Vagina (tissue), 2 donors: ENCODE measurements around the gene SCTR. TPM values are rescaled to one million over a fixed set of nuclear protein-coding genes. Genes with fewer than 3 reads are reported as not detected.

Experiments used
- DNase-seq, 2 donors: peaks; one replicate each; pipeline ENCODE4 v3.0.0-alpha.2; 2017; ENCODE audit errors: extremely low spot score in 2 of 2
- H3K27ac ChIP-seq: fragments of 200-600 bp; sonication (generic); one replicate; pipeline ENCODE4 v1.5.1; 2019
- H3K27me3 ChIP-seq: fragments of 200-600 bp; sonication (generic); one replicate; pipeline ENCODE4 v1.5.1; 2019
- H3K36me3 ChIP-seq, 2 donors: fragments of 200-600 bp; sonication (generic); one replicate each; pipeline ENCODE4 v1.5.1; 2017 to 2019
- H3K4me1 ChIP-seq: fragments of 200-600 bp; sonication (generic); one replicate; pipeline ENCODE4 v1.5.1; 2019
- H3K4me3 ChIP-seq, 2 donors: fragments of 200-600 bp; sonication (generic); 1 replicate in 1 of 2; 2 replicates in 1 of 2; pipeline ENCODE4 v1.5.1; 2016 to 2019
- H3K9me3 ChIP-seq: fragments of 200-600 bp; sonication (generic); one replicate; pipeline ENCODE4 v1.5.1; 2019
- CTCF ChIP-seq, 3 experiments: fragments of 450-650 bp in 2 of 3; fragments of 200-600 bp in 1 of 3; sonication (generic) in 1 of 3; IDR thresholded peaks; one replicate each; pipeline ENCODE4 v1.5.1; 2017 to 2019; ENCODE audit warnings: antibody characterized with exemption in 3 of 3, mild to moderate bottlenecking in 2 of 3, moderate library complexity in 2 of 3
- POLR2A ChIP-seq, 2 donors: fragments of 450-650 bp; IDR thresholded peaks; one replicate each; pipeline ENCODE4 v1.6.1; 2017; ENCODE audit warnings: antibody characterized with exemption in 2 of 2, mild to moderate bottlenecking in 2 of 2, moderate library complexity in 2 of 2
- POLR2AphosphoS5 ChIP-seq, 2 donors: sonication (generic); formaldehyde crosslinking; IDR thresholded peaks; one replicate each; pipeline ENCODE4 v1.9.0; 2017; ENCODE audit warnings: antibody characterized with exemption in 2 of 2, mild to moderate bottlenecking in 2 of 2, low read depth in 1 of 2; ENCODE audit not compliant: insufficient read depth in 1 of 2
- intact Hi-C: fragments of 100-400 bp; cut with DNase I; formaldehyde crosslinking; loops from one replicate; pipeline ENCODE4 v1.15.1; 2023
- total RNA-seq: library from RNA; depleted of rRNA; stranded (reverse); fragments of >200 nt; gene quantifications from one replicate; pipeline ENCODE4 v1.2.3, GENCODE V29; 2016

The SCTR gene
- total RNA-seq, 1 donor from 2014 or later: not detected

- H3K9me3 ChIP-seq: no peaks in the 10 kb centered on the region
- intact Hi-C loops: no loop called here
- H3K27me3 ChIP-seq: no peaks in the 10 kb centered on the region
- H3K4me1 ChIP-seq: no peaks in the 10 kb centered on the region
- TF ChIP-seq CTCF (IDR thresholded peaks at IDR 0.05): no peak
- TF ChIP-seq POLR2AphosphoS5 (IDR thresholded peaks at IDR 0.05; ENCODE audit: insufficient read depth in 1 of 2, low read depth in 1 of 2): no peak
- no peak for TF ChIP-seq POLR2A (IDR thresholded peaks at IDR 0.05)
- no peaks in the 10 kb centered on the region for H3K36me3 ChIP-seq
- no peak overlapping the region for H3K4me3 ChIP-seq
- no peak for DNase-seq
- H3K27ac ChIP-seq: no peak overlapping the region
Measured at GRCh38 chr2:119537792-119538191, 13.5 kb upstream of the SCTR start.

- TF ChIP-seq CTCF (IDR thresholded peaks at IDR 0.05): no peak
- no peak for TF ChIP-seq POLR2AphosphoS5 (IDR thresholded peaks at IDR 0.05; ENCODE audit: insufficient read depth in 1 of 2, low read depth in 1 of 2)
- intact Hi-C loops: no loop called here
Measured at GRCh38 chr2:119536707-119537106, 12.4 kb upstream of the SCTR start.

GRCh38 chr2:119536211-119536610 is 11.9 kb upstream of the SCTR start:
- Histone ChIP-seq H3K27ac (no peak overlapping the region), H3K27me3 (no peaks in the 10 kb centered on the region), H3K4me3 (no peak overlapping the region), H3K36me3 (no peaks in the 10 kb centered on the region), H3K9me3 (no peaks in the 10 kb centered on the region), H3K4me1 (no peaks in the 10 kb centered on the region)
- no peak for DNase-seq
- intact Hi-C loops: no loop called here
- TF ChIP-seq POLR2AphosphoS5 (IDR thresholded peaks at IDR 0.05; ENCODE audit: insufficient read depth in 1 of 2, low read depth in 1 of 2): no peak
- no peak for TF ChIP-seq CTCF (IDR thresholded peaks at IDR 0.05)
- no peak for TF ChIP-seq POLR2A (IDR thresholded peaks at IDR 0.05)

More at GRCh38 chr2:119536707-119537106, 12.4 kb upstream of the SCTR start:
- Histone ChIP-seq H3K27ac (no peak overlapping the region), H3K4me3 (no peak overlapping the region), H3K27me3 (no peaks in the 10 kb centered on the region), H3K4me1 (no peaks in the 10 kb centered on the region), H3K36me3 (no peaks in the 10 kb centered on the region), H3K9me3 (no peaks in the 10 kb centered on the region)
- no peak for DNase-seq

GRCh38 chr2:119533560-119533959 is 9.3 kb upstream of the SCTR start:
- H3K27me3 ChIP-seq: no peaks in the 10 kb centered on the region
- no peak overlapping the region for H3K27ac ChIP-seq
- no peak overlapping the region for H3K4me3 ChIP-seq
- no peaks in the 10 kb centered on the region for H3K4me1 ChIP-seq
- DNase-seq: no peak
- intact Hi-C loops: no loop called here
- no peak for TF ChIP-seq CTCF (IDR thresholded peaks at IDR 0.05)
- TF ChIP-seq POLR2AphosphoS5 (IDR thresholded peaks at IDR 0.05; ENCODE audit: insufficient read depth in 1 of 2, low read depth in 1 of 2): no peak
- no peak for TF ChIP-seq POLR2A (IDR thresholded peaks at IDR 0.05)
- no peaks in the 10 kb centered on the region for H3K36me3 ChIP-seq
- H3K9me3 ChIP-seq: no peaks in the 10 kb centered on the region

- Histone ChIP-seq H3K27me3 (no peaks in the 10 kb centered on the region), H3K4me1 (no peaks in the 10 kb centered on the region), H3K9me3 (no peaks in the 10 kb centered on the region), H3K27ac (no peak overlapping the region), H3K4me3 (no peak overlapping the region), H3K36me3 (no peaks in the 10 kb centered on the region)
- TF ChIP-seq CTCF (IDR thresholded peaks at IDR 0.05) (no peak), POLR2A (IDR thresholded peaks at IDR 0.05) (no peak), POLR2AphosphoS5 (IDR thresholded peaks at IDR 0.05; ENCODE audit: insufficient read depth in 1 of 2, low read depth in 1 of 2) (no peak)
- intact Hi-C loops: no loop called here
- no peak for DNase-seq
Measured at GRCh38 chr2:119531292-119531691, 7.0 kb upstream of the SCTR start.
